Activated CD4-positive, alpha-beta memory T cell treated with anti-CD3 and anti-CD28 coated beads, Interleukin-2, amount 10 ng/mL, durations not matched to agents 7 days and 5 days (primary cell): ENCODE results near the gene ATP5IF1. TPM values are rescaled to one million over a fixed set of nuclear protein-coding genes. Genes with fewer than 3 reads are reported as not detected.

ENCODE experiments used
- CTCF ChIA-PET: fragments of 350-600 bp; sonication (Branson Sonifier 250); formaldehyde crosslinking; loops from one replicate; lab custom pipeline; 2021; ENCODE audit warnings: antibody characterized with exemption, inconsistent platforms; lab: Charles Lee
- POLR2A ChIA-PET: fragments of 350-600 bp; sonication (Branson Sonifier 250); formaldehyde crosslinking; loops from one replicate; lab custom pipeline; 2021; ENCODE audit warnings: antibody characterized with exemption; lab: Charles Lee
- DNase-seq: peaks from one replicate; pipeline ENCODE4 v3.0.0-alpha.2; 2020
- H3K27ac Mint-ChIP-seq: one replicate; pipeline ENCODE4 v1.8.0; 2021; ENCODE audit warnings: mild to moderate bottlenecking, mixed read lengths
- H3K27me3 Mint-ChIP-seq: one replicate; pipeline ENCODE4 v1.8.0; 2021; ENCODE audit warnings: mixed read lengths
- H3K36me3 Mint-ChIP-seq: one replicate; pipeline ENCODE4 v1.8.0; 2021; ENCODE audit warnings: low read depth, mixed read lengths
- H3K4me1 Mint-ChIP-seq: one replicate; pipeline ENCODE4 v1.8.0; 2021; ENCODE audit warnings: mixed read lengths
- H3K4me3 Mint-ChIP-seq: one replicate; pipeline ENCODE4 v1.8.0; 2021; ENCODE audit warnings: mild to moderate bottlenecking, mixed read lengths
- H3K9me3 Mint-ChIP-seq: one replicate; pipeline ENCODE4 v1.8.0; 2021; ENCODE audit warnings: mixed read lengths
- total RNA-seq, 2 experiments: library from RNA; stranded (reverse); gene quantifications; one replicate each; pipeline ENCODE4 v1.2.3, GENCODE V29; 2021

Gene ATP5IF1
- total RNA-seq, 2 experiments from 2014 or later: 178 TPM

DNA sequence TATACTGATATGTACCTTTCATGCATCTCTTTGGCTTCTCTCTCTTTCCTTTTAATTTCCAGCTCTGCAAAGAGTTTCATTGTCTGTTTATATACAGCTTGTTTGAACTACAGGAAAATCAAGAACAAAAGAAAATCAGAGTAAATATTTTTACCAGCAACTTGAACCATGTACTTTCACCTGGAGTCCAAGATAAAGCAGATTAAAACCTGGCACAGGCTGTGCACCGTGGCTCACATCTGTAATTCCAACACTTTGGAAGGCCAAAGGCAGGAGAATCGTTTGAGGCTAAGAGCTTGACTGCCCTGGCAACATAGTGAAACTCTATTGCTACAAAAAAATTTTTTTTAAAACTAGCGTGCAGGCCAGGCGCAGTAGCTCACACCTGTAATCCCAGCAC lies 30.7 kb upstream of the ATP5IF1 start:
- H3K27ac Mint-ChIP-seq: no peak overlapping the region
- DNase-seq: no peak
- H3K4me3 Mint-ChIP-seq: no peak overlapping the region
- ChIA-PET CTCF (interaction anchor here (0.9 to 3.0 kb wide), 4 partner anchors 36 to 117 kb away, joined by 3 to 20 read pairs (median 3); partner anchors contain the start of gene EYA3), POLR2A (interaction anchor here (2.8 kb wide), 1 partner anchor 114 kb away, joined by 10 read pairs; no protein-coding TSS in a partner anchor)
- no peaks in the 10 kb centered on the region for H3K27me3 Mint-ChIP-seq
- H3K36me3 Mint-ChIP-seq: peaks cover 64% of the 10 kb centered on the region
- H3K4me1 Mint-ChIP-seq: peaks cover 23% of the 10 kb centered on the region
- no peaks in the 10 kb centered on the region for H3K9me3 Mint-ChIP-seq

- ChIA-PET POLR2A (interaction anchor here (1.0 to 1.8 kb wide), 5 partner anchors 9 to 268 kb away, joined by 3 to 11 read pairs (median 7); partner anchors contain the start of genes ATP5IF1 and EYA3), CTCF (interaction anchor here (0.5 to 4.0 kb wide), 14 partner anchors 9 to 351 kb away, joined by 3 to 130 read pairs (median 4); partner anchors contain the start of gene EYA3)
- Mint-ChIP-seq H3K27ac (no peak overlapping the region), H3K4me3 (no peak overlapping the region), H3K36me3 (peaks cover 47% of the 10 kb centered on the region), H3K27me3 (no peaks in the 10 kb centered on the region), H3K4me1 (peaks cover 4% of the 10 kb centered on the region), H3K9me3 (no peaks in the 10 kb centered on the region)
- peak; percentile 78 for DNase-seq
Observed at GRCh38 chr1:28208818-28209441, 27.0 kb upstream of the ATP5IF1 start.

GRCh38 chr1:28209700-28210099 lies 26.2 kb upstream of the ATP5IF1 start:
- no peak for DNase-seq

DNA sequence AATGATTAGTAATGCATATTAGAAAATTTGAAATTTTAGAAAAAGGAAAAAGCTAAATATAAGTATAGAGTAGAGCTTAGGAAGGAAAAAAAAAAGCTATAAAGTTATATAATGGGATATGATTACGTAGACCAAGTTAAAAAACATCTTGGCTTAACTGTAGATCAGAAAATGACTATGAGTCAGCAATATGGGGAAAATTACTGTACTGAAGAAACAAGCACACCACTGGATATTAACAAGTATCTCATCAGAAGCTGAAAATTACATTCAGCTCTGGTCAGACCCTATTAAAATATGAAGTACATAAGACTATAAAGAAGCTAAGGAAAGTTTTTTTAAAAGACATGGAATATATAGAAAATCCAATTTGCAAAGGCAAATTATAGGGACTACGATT lies 22.6 kb upstream of the ATP5IF1 start:
- Mint-ChIP-seq H3K36me3 (peaks cover 39% of the 10 kb centered on the region), H3K4me1 (peaks cover 4% of the 10 kb centered on the region), H3K27ac (no peak overlapping the region), H3K9me3 (no peaks in the 10 kb centered on the region), H3K4me3 (no peak overlapping the region), H3K27me3 (no peaks in the 10 kb centered on the region)
- no peak for DNase-seq
- ChIA-PET CTCF (interaction anchor here (1.6 to 1.8 kb wide), 2 partner anchors 122 to 125 kb away, joined by 8 read pairs; partner anchors contain the start of gene EYA3), POLR2A (interaction anchor here (1.2 to 2.2 kb wide), 2 partner anchors 11 to 125 kb away, joined by 3 to 7 read pairs; partner anchors contain the start of gene EYA3)

More at GRCh38 chr1:28209700-28210099, 26.2 kb upstream of the ATP5IF1 start:
- ChIA-PET POLR2A (interaction anchor here (1.5 to 1.8 kb wide), 3 partner anchors 10 to 121 kb away, joined by 7 to 11 read pairs (median 10); partner anchors contain the start of gene EYA3), CTCF (interaction anchor here (0.5 to 4.0 kb wide), 12 partner anchors 10 to 351 kb away, joined by 3 to 130 read pairs (median 4); partner anchors contain the start of gene EYA3)
- Mint-ChIP-seq H3K4me3 (no peak overlapping the region), H3K27ac (no peak overlapping the region), H3K4me1 (peaks cover 4% of the 10 kb centered on the region), H3K36me3 (peaks cover 44% of the 10 kb centered on the region), H3K27me3 (no peaks in the 10 kb centered on the region), H3K9me3 (no peaks in the 10 kb centered on the region)

GRCh38 chr1:28229089-28229488 lies 6.8 kb upstream of the ATP5IF1 start:
- CTCF ChIA-PET: interaction anchor here (0.6 to 1.2 kb wide), 2 partner anchors 138 to 1705 kb away, joined by 3 read pairs; no protein-coding TSS in a partner anchor
- Mint-ChIP-seq H3K9me3 (no peaks in the 10 kb centered on the region), H3K4me3 (no peak overlapping the region)

GRCh38 chr1:28229996-28230395 lies 5.9 kb upstream of the ATP5IF1 start:
- Mint-ChIP-seq H3K27me3 (no peaks in the 10 kb centered on the region), H3K4me3 (no peak overlapping the region), H3K27ac (no peak overlapping the region), H3K4me1 (peaks cover 26% of the 10 kb centered on the region), H3K9me3 (no peaks in the 10 kb centered on the region), H3K36me3 (peaks cover 28% of the 10 kb centered on the region)
- CTCF ChIA-PET: interaction anchor here (0.9 to 1.2 kb wide), 2 partner anchors 21 to 139 kb away, joined by 3 read pairs; no protein-coding TSS in a partner anchor
- POLR2A ChIA-PET: no interaction called here
- DNase-seq: no peak

More at GRCh38 chr1:28229089-28229488, 6.8 kb upstream of the ATP5IF1 start:
- peaks cover 23% of the 10 kb centered on the region for H3K4me1 Mint-ChIP-seq
- H3K36me3 Mint-ChIP-seq: peaks cover 32% of the 10 kb centered on the region
- POLR2A ChIA-PET: no interaction called here
- DNase-seq: no peak
- no peaks in the 10 kb centered on the region for H3K27me3 Mint-ChIP-seq
- H3K27ac Mint-ChIP-seq: no peak overlapping the region

GRCh38 chr1:28232558-28233263 lies 3.2 kb upstream of the ATP5IF1 start, which contains the start of gene DNAJC8:
TSS of gene DNAJC8 (minus strand) at chr1:28233029. CDS start at chr1:28232998, 31 bp downstream.
- Mint-ChIP-seq H3K4me1 (peaks cover 26% of the 10 kb centered on the region), H3K9me3 (no peaks in the 10 kb centered on the region), H3K36me3 (peaks cover 12% of the 10 kb centered on the region), H3K27me3 (no peaks in the 10 kb centered on the region), H3K4me3 (peak within 1 kb of the TSS; percentile 98), H3K27ac (peak within 1 kb of the TSS; percentile 93)
- ChIA-PET POLR2A (interaction anchor here (0.6 to 2.5 kb wide), 7 partner anchors 14 to 200 kb away, joined by 4 to 10 read pairs (median 5); partner anchors contain the start of genes EYA3 and SESN2), CTCF (interaction anchor here (1.8 to 6.9 kb wide), 2 partner anchors 15 to 24 kb away, joined by 5 to 77 read pairs; no protein-coding TSS in a partner anchor)
- DNase-seq: peak; percentile 93

DNA sequence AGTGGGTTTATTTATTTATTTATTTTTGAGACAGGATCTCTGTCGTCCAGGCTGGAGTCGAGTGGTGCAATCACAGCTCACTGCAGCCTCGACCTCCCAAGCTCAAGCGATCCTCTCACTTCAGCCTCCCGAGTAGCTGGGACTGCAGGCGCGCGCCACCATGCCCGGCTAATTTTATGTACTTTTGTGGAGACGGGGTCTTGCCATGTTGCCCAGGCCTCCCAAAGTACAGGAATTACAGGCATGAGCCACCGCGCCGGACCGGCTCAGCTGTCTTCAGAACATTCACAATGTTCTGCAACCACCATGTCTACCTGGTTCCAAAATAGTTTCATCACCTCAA lies 2.7 kb upstream of the ATP5IF1 start:
- Mint-ChIP-seq H3K9me3 (no peaks in the 10 kb centered on the region), H3K27me3 (no peaks in the 10 kb centered on the region), H3K36me3 (peaks cover 10% of the 10 kb centered on the region), H3K27ac (no peak overlapping the region), H3K4me3 (peak overlapping the region; percentile 14), H3K4me1 (peaks cover 26% of the 10 kb centered on the region)
- CTCF ChIA-PET: interaction anchor here (6.9 kb wide), 1 partner anchor 15 kb away, joined by 77 read pairs; no protein-coding TSS in a partner anchor
- POLR2A ChIA-PET: interaction anchor here (0.6 kb wide), 1 partner anchor 200 kb away, joined by 4 read pairs; no protein-coding TSS in a partner anchor
- no peak for DNase-seq

DNA sequence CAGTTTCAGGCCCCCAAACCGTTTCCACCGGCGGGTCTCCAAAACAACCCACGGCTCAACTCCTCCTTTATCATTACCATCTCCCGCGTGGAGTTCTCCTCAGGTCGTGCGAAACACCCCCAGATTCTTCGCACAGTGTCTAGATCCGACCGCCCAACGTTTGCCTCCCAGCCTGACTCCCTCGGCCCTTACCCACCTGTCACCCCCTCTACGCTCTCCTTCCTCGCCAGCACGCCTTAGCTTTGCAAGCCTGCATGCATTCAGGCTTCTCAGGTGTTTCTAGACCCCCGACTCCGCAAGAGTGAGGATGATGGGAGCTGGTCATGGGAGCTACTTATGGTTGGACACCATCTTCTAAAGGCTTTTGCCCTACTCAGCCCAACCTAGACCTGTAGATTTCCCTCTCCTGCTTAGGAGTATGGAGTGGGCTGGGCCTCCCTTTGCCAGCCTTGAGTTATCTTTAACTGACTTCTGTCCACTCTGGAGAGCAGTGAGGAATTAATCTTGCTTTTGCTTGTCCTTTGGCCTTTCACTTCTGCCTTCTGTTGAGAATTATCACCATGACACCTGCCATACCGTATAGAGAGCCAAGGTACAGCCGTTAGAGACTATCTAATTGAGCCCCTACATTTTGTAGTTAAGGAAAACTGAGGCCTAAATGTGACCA lies 865 bp downstream of the ATP5IF1 start:
- peaks cover 24% of the 10 kb centered on the region for H3K4me1 Mint-ChIP-seq

GRCh38 chr1:28239004-28239403 lies 3.1 kb downstream of the ATP5IF1 start:
- H3K36me3 Mint-ChIP-seq: peaks cover 8% of the 10 kb centered on the region
- no peak overlapping the region for H3K4me3 Mint-ChIP-seq
- H3K27me3 Mint-ChIP-seq: no peaks in the 10 kb centered on the region
- peaks cover 22% of the 10 kb centered on the region for H3K4me1 Mint-ChIP-seq
- ChIA-PET POLR2A (no interaction called here), CTCF (interaction anchor here (6.9 kb wide), 1 partner anchor 9 kb away, joined by 77 read pairs; no protein-coding TSS in a partner anchor)
- DNase-seq: no peak
- no peak overlapping the region for H3K27ac Mint-ChIP-seq
- no peaks in the 10 kb centered on the region for H3K9me3 Mint-ChIP-seq

More for the DNA sequence above, 865 bp downstream of the ATP5IF1 start:
- DNase-seq: no peak
- Mint-ChIP-seq H3K4me3 (no peak overlapping the region), H3K36me3 (peaks cover 10% of the 10 kb centered on the region), H3K27me3 (no peaks in the 10 kb centered on the region), H3K9me3 (no peaks in the 10 kb centered on the region), H3K27ac (no peak overlapping the region)
- POLR2A ChIA-PET: interaction anchor here (0.7 to 5.2 kb wide), 10 partner anchors 10 to 345 kb away, joined by 3 to 100 read pairs (median 9); partner anchors contain the start of genes EYA3, MED18 and SESN2
- CTCF ChIA-PET: interaction anchor here (1.0 to 6.9 kb wide), 2 partner anchors 11 to 344 kb away, joined by 3 to 77 read pairs; no protein-coding TSS in a partner anchor

GRCh38 chr1:28240024-28240423 lies 4.1 kb downstream of the ATP5IF1 start:
- no peak overlapping the region for H3K27ac Mint-ChIP-seq

More at GRCh38 chr1:28240024-28240423, 4.1 kb downstream of the ATP5IF1 start:
- no peak for DNase-seq
- no peaks in the 10 kb centered on the region for H3K27me3 Mint-ChIP-seq
- no peaks in the 10 kb centered on the region for H3K9me3 Mint-ChIP-seq
- H3K4me3 Mint-ChIP-seq: no peak overlapping the region
- ChIA-PET POLR2A (no interaction called here), CTCF (no interaction called here)
- H3K4me1 Mint-ChIP-seq: peaks cover 29% of the 10 kb centered on the region
- peaks cover 8% of the 10 kb centered on the region for H3K36me3 Mint-ChIP-seq
